Measurements from ENCODE around the gene MMRN2. TPM values are rescaled to one million over a fixed set of nuclear protein-coding genes. Genes with fewer than 3 reads are reported as not detected.

MMRN2 gene
- total RNA-seq, 1 experiment from 2014 or later, result not detected

- H3K27ac ChIP-seq (ENCODE audit: low read depth, low read length, poor library complexity, severe bottlenecking), result no peak overlapping the region
- BruUV-seq (replicated peaks), result no TSS peak
- no peak overlapping the region for H3K4me3 ChIP-seq (ENCODE audit: low read depth, low read length, poor library complexity, severe bottlenecking)
- ChIA-PET CTCF (no interaction called here), POLR2A (ENCODE audit: low non-redundant PET) (no interaction called here)
- DNase-seq (ENCODE audit: low spot score), result peak; percentile 41
- H3K36me3 ChIP-seq (ENCODE audit: insufficient read depth, low read length, poor library complexity, severe bottlenecking), result no peaks in the 10 kb centered on the region
- no peaks in the 10 kb centered on the region for H3K9me3 ChIP-seq (ENCODE audit: low read depth, low read length, poor library complexity, severe bottlenecking)
- peaks cover 6% of the 10 kb centered on the region for H3K4me1 ChIP-seq (ENCODE audit: insufficient read depth, low read length, poor library complexity, severe bottlenecking)
- no peaks in the 10 kb centered on the region for H3K27me3 ChIP-seq (replicated peaks; ENCODE audit: insufficient read depth, low read depth, low read length, poor library complexity)
- TF ChIP-seq CTCF (conservative IDR thresholded peaks at IDR 0.05; ENCODE audit: low read depth, low read length) (no peak), EZH2 (IDR thresholded peaks at IDR 0.05; ENCODE audit: borderline replicate concordance, low read depth, low read length, poor library complexity, severe bottlenecking) (no peak)
- intact Hi-C loops (cut with micrococcal nuclease; ENCODE audit: unreplicated experiment), result loop anchor here (10.0 kb wide), 1 partner anchor 285 kb away; no protein-coding TSS in a partner anchor
Observed at GRCh38 chr10:86969421-86970041, 12.1 kb upstream of the MMRN2 start.

GRCh38 chr10:86968994-86969355, 11.6 kb upstream of the MMRN2 start:
- intact Hi-C loops (cut with micrococcal nuclease; ENCODE audit: unreplicated experiment), result loop anchor here (10.0 kb wide), 1 partner anchor 284 kb away; no protein-coding TSS in a partner anchor
- Histone ChIP-seq H3K4me1 (ENCODE audit: insufficient read depth, low read length, poor library complexity, severe bottlenecking) (peaks cover 6% of the 10 kb centered on the region), H3K27ac (ENCODE audit: low read depth, low read length, poor library complexity, severe bottlenecking) (no peak overlapping the region), H3K4me3 (ENCODE audit: low read depth, low read length, poor library complexity, severe bottlenecking) (no peak overlapping the region), H3K9me3 (ENCODE audit: low read depth, low read length, poor library complexity, severe bottlenecking) (no peaks in the 10 kb centered on the region), H3K36me3 (ENCODE audit: insufficient read depth, low read length, poor library complexity, severe bottlenecking) (no peaks in the 10 kb centered on the region), H3K27me3 (replicated peaks; ENCODE audit: insufficient read depth, low read depth, low read length, poor library complexity) (no peaks in the 10 kb centered on the region)
- CTCF ChIA-PET, result no interaction called here
- BruUV-seq (replicated peaks), result no TSS peak
- no peak for DNase-seq (ENCODE audit: low spot score)
- POLR2A ChIA-PET (ENCODE audit: low non-redundant PET), result no interaction called here
- TF ChIP-seq EZH2 (IDR thresholded peaks at IDR 0.05; ENCODE audit: borderline replicate concordance, low read depth, low read length, poor library complexity, severe bottlenecking), result no peak
- TF ChIP-seq CTCF (conservative IDR thresholded peaks at IDR 0.05; ENCODE audit: low read depth, low read length), result no peak

- intact Hi-C loops (cut with micrococcal nuclease; ENCODE audit: unreplicated experiment), result loop anchor here (10.0 kb wide), 1 partner anchor 284 kb away; no protein-coding TSS in a partner anchor
- Histone ChIP-seq H3K4me3 (ENCODE audit: low read depth, low read length, poor library complexity, severe bottlenecking) (no peak within 1 kb of the TSS), H3K27me3 (replicated peaks; ENCODE audit: insufficient read depth, low read depth, low read length, poor library complexity) (no peaks in the 10 kb centered on the region), H3K4me1 (ENCODE audit: insufficient read depth, low read length, poor library complexity, severe bottlenecking) (peaks cover 6% of the 10 kb centered on the region), H3K27ac (ENCODE audit: low read depth, low read length, poor library complexity, severe bottlenecking) (no peak within 1 kb of the TSS), H3K9me3 (ENCODE audit: low read depth, low read length, poor library complexity, severe bottlenecking) (no peaks in the 10 kb centered on the region), H3K36me3 (ENCODE audit: insufficient read depth, low read length, poor library complexity, severe bottlenecking) (no peaks in the 10 kb centered on the region)
- DNase-seq (ENCODE audit: low spot score), result no peak
- CTCF ChIA-PET, result no interaction called here
- POLR2A ChIA-PET (ENCODE audit: low non-redundant PET), result no interaction called here
- BruUV-seq (replicated peaks), result no TSS peak
- TF ChIP-seq CTCF (conservative IDR thresholded peaks at IDR 0.05; ENCODE audit: low read depth, low read length) (no peak), EZH2 (IDR thresholded peaks at IDR 0.05; ENCODE audit: borderline replicate concordance, low read depth, low read length, poor library complexity, severe bottlenecking) (no peak)
Observed at GRCh38 chr10:86968271-86968993, 11.0 kb upstream of the MMRN2 start, which contains the start of gene ADIRF. TSS of gene ADIRF (plus strand) at chr10:86968482. CDS start at chr10:86968545, 63 bp downstream.
